Glutamatergic neuron (in vitro differentiated cells): ENCODE measurements around the gene SLC41A1. TPM values are rescaled to one million over a fixed set of nuclear protein-coding genes. Genes with fewer than 3 reads are reported as not detected.

ENCODE experiments used
- DNase-seq: peaks from one replicate; pipeline ENCODE4 v3.0.0; 2022
- H3K27ac Mint-ChIP-seq: one replicate; pipeline ENCODE4 v1.8.0; 2020; ENCODE audit warnings: mild to moderate bottlenecking, mixed read lengths, inconsistent platforms; ENCODE audit not compliant: unreplicated experiment
- H3K27me3 Mint-ChIP-seq: one replicate; pipeline ENCODE4 v1.8.0; 2020; ENCODE audit warnings: mild to moderate bottlenecking, moderate library complexity, mixed read lengths, inconsistent platforms; ENCODE audit not compliant: unreplicated experiment
- H3K36me3 Mint-ChIP-seq: one replicate; pipeline ENCODE4 v1.8.0; 2020; ENCODE audit warnings: mild to moderate bottlenecking, mixed read lengths, inconsistent platforms; ENCODE audit not compliant: unreplicated experiment
- H3K4me1 Mint-ChIP-seq: one replicate; pipeline ENCODE4 v1.8.0; 2020; ENCODE audit warnings: mild to moderate bottlenecking, low read depth, mixed read lengths, inconsistent platforms; ENCODE audit not compliant: unreplicated experiment
- H3K4me3 Mint-ChIP-seq: one replicate; pipeline ENCODE4 v1.8.0; 2020; ENCODE audit warnings: mild to moderate bottlenecking, mixed read lengths, inconsistent platforms; ENCODE audit not compliant: unreplicated experiment
- H3K9me3 Mint-ChIP-seq: one replicate; pipeline ENCODE4 v1.8.0; 2020; ENCODE audit warnings: mild to moderate bottlenecking, moderate library complexity, mixed read lengths, inconsistent platforms; ENCODE audit not compliant: unreplicated experiment
- total RNA-seq: library from RNA; stranded (reverse); fragmentation: NEBNext Ultra II Directional; extraction: Animal tissue kit (Norgen Biotek cat#: 25700); gene quantifications from one replicate; pipeline ENCODE4 v1.2.1, GENCODE V29; 2021; ENCODE audit not compliant: unreplicated experiment
- TF ChIP-seq, protein P1 (sequence below): fragments of 200-600 bp; sonication (generic); IDR thresholded peaks from one replicate; pipeline ENCODE4 v1.5.0; 2021; ENCODE audit not compliant: partially characterized antibody, unreplicated experiment

SLC41A1 gene
- total RNA-seq, 1 donor from 2014 or later: 6.2 TPM

- H3K27me3 Mint-ChIP-seq: peaks cover 18% of the 10 kb centered on the region
- TF ChIP-seq, protein P1, sequence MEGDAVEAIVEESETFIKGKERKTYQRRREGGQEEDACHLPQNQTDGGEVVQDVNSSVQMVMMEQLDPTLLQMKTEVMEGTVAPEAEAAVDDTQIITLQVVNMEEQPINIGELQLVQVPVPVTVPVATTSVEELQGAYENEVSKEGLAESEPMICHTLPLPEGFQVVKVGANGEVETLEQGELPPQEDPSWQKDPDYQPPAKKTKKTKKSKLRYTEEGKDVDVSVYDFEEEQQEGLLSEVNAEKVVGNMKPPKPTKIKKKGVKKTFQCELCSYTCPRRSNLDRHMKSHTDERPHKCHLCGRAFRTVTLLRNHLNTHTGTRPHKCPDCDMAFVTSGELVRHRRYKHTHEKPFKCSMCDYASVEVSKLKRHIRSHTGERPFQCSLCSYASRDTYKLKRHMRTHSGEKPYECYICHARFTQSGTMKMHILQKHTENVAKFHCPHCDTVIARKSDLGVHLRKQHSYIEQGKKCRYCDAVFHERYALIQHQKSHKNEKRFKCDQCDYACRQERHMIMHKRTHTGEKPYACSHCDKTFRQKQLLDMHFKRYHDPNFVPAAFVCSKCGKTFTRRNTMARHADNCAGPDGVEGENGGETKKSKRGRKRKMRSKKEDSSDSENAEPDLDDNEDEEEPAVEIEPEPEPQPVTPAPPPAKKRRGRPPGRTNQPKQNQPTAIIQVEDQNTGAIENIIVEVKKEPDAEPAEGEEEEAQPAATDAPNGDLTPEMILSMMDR: no peak
- no peaks in the 10 kb centered on the region for H3K36me3 Mint-ChIP-seq
- peaks cover 10% of the 10 kb centered on the region for H3K4me1 Mint-ChIP-seq
- DNase-seq: no peak
- H3K27ac Mint-ChIP-seq: no peak overlapping the region
- H3K4me3 Mint-ChIP-seq: no peak overlapping the region
- H3K9me3 Mint-ChIP-seq: no peaks in the 10 kb centered on the region
These were observed 2.4 kb downstream of the SLC41A1 start for GRCh38 chr1:205810448-205811157.

- Mint-ChIP-seq H3K9me3 (no peaks in the 10 kb centered on the region), H3K27ac (no peak overlapping the region), H3K27me3 (peaks cover 18% of the 10 kb centered on the region), H3K4me3 (no peak overlapping the region), H3K4me1 (peaks cover 10% of the 10 kb centered on the region), H3K36me3 (no peaks in the 10 kb centered on the region)
- TF ChIP-seq, protein P1: no peak
- no peak for DNase-seq
These were observed 3.1 kb downstream of the SLC41A1 start for GRCh38 chr1:205809942-205810345.

GRCh38 chr1:205809469-205809868, 3.5 kb downstream of the SLC41A1 start:
- H3K27ac Mint-ChIP-seq: no peak overlapping the region
- DNase-seq: no peak
- no peaks in the 10 kb centered on the region for H3K9me3 Mint-ChIP-seq
- H3K27me3 Mint-ChIP-seq: peaks cover 14% of the 10 kb centered on the region
- H3K4me1 Mint-ChIP-seq: peaks cover 10% of the 10 kb centered on the region
- H3K36me3 Mint-ChIP-seq: no peaks in the 10 kb centered on the region
- TF ChIP-seq, protein P1: no peak
- H3K4me3 Mint-ChIP-seq: no peak overlapping the region

GRCh38 chr1:205805082-205805711, 7.8 kb downstream of the SLC41A1 start:
- Mint-ChIP-seq H3K27ac (no peak overlapping the region), H3K4me3 (no peak overlapping the region), H3K4me1 (peaks cover 7% of the 10 kb centered on the region), H3K36me3 (no peaks in the 10 kb centered on the region), H3K9me3 (no peaks in the 10 kb centered on the region), H3K27me3 (peaks cover 4% of the 10 kb centered on the region)
- DNase-seq: no peak
- TF ChIP-seq, protein P1: no peak

- Mint-ChIP-seq H3K9me3 (no peaks in the 10 kb centered on the region), H3K36me3 (no peaks in the 10 kb centered on the region), H3K27me3 (peaks cover 5% of the 10 kb centered on the region), H3K4me1 (peaks cover 7% of the 10 kb centered on the region), H3K27ac (no peak overlapping the region), H3K4me3 (no peak overlapping the region)
- no peak for DNase-seq
- TF ChIP-seq, protein P1: no peak
These were observed 8.4 kb downstream of the SLC41A1 start for GRCh38 chr1:205804605-205805004.
